Upper lobe of left lung (tissue), 6 donors: ENCODE results near the gene SH3GL3. TPM values are rescaled to one million over a fixed set of nuclear protein-coding genes. Genes with fewer than 3 reads are reported as not detected.

Experiments
- ATAC-seq, 2 donors: fragments of 200-7000 bp; cut with Tn5 transposase; one replicate each; pipeline ENCODE4 v1.9.1; 2022; ENCODE audit warnings: mild to moderate bottlenecking in 2 of 2, moderate library complexity in 2 of 2; ENCODE audit not compliant: low FRiP score in 2 of 2
- DNase-seq, 2 donors: peaks; one replicate each; pipeline ENCODE4 v3.0.0-alpha.2; 2019 to 2020
- H3K27ac ChIP-seq, 4 donors: fragments of 200-600 bp; sonication (generic); one replicate each; pipeline ENCODE4 v1.5.1; 2016 to 2019
- H3K27me3 ChIP-seq, 4 donors: fragments of 200-600 bp; sonication (generic); one replicate each; pipeline ENCODE4 v1.5.1; 2017 to 2019
- H3K36me3 ChIP-seq, 4 donors: fragments of 200-600 bp; sonication (generic); one replicate each; pipeline ENCODE4 v1.5.1; 2016 to 2019
- H3K4me1 ChIP-seq, 4 donors: fragments of 200-600 bp; sonication (generic); one replicate each; pipeline ENCODE4 v1.5.1; 2018 to 2019
- H3K4me3 ChIP-seq, 4 donors: fragments of 200-600 bp; sonication (generic); one replicate each; pipeline ENCODE4 v1.5.1; 2017 to 2019; ENCODE audit warnings: mild to moderate bottlenecking in 2 of 4, moderate library complexity in 1 of 4
- H3K9me3 ChIP-seq, 4 donors: fragments of 200-600 bp; sonication (generic); one replicate each; pipeline ENCODE4 v1.5.1; 2018 to 2019
- CTCF ChIP-seq, 6 experiments: fragments of 450-650 bp in 4 of 6; fragments of 200-600 bp in 2 of 6; sonication (generic) in 2 of 6; IDR thresholded peaks; one replicate each; pipeline ENCODE4 v1.5.1; 2016 to 2019; ENCODE audit warnings: antibody characterized with exemption in 6 of 6
- EP300 ChIP-seq, 4 donors: sonication (generic); formaldehyde crosslinking; IDR thresholded peaks; one replicate each; pipeline ENCODE4 v1.5.1; 2017; ENCODE audit warnings: antibody characterized with exemption in 4 of 4, control low read depth in 2 of 4
- POLR2A ChIP-seq, 4 donors: fragments of 450-650 bp; IDR thresholded peaks; one replicate each; pipeline ENCODE4 v1.5.1; 2016 to 2017; ENCODE audit warnings: antibody characterized with exemption in 4 of 4, mild to moderate bottlenecking in 2 of 4
- POLR2AphosphoS5 ChIP-seq, 2 donors: sonication (generic); formaldehyde crosslinking; IDR thresholded peaks; one replicate each; pipeline ENCODE4 v1.5.1; 2017; ENCODE audit warnings: antibody characterized with exemption in 2 of 2
- WGBS, 2 donors: methylation state at CpG; one replicate each; pipeline ENCODE4 v1.1.5; 2017 to 2018; 5-methylcytosine and 5-hydroxymethylcytosine counted together
- total RNA-seq, 6 donors: library from RNA; depleted of rRNA in 4 of 6; stranded (reverse); fragments of >200 nt in 4 of 6; gene quantifications; one replicate each; pipeline versions ENCODE4 v1.1.0 to v1.2.1, GENCODE V29; 2016 to 2021
- donor health status: DM: no; HTN: no; CAD: no; lungs with moderate emphysema.
- donor health status: DM: no; HTN: yes; CAD: no; lungs with severe emphysema.

Gene SH3GL3
- total RNA-seq, 6 donors from 2014 or later, result 1.8 to 5.5 (median 2.2) TPM; not detected in 1

GRCh38 chr15:83545804-83546511 lies 98.8 kb downstream of the SH3GL3 start:
- WGBS, 2 donors, result 92 to 100% methylated on average over 1 of the region's 1 CpG
- no peak for DNase-seq
- no peak for ATAC-seq

GRCh38 chr15:83546512-83546888 lies 99.4 kb downstream of the SH3GL3 start:
- Histone ChIP-seq H3K9me3 (no peaks in the 10 kb centered on the region), H3K4me3 (no peak overlapping the region), H3K36me3 (no peaks in the 10 kb centered on the region), H3K4me1 (no peaks in the 10 kb centered on the region), H3K27ac (no peak overlapping the region), H3K27me3 (no peaks in the 10 kb centered on the region)
- DNase-seq, result no peak
- TF ChIP-seq CTCF (IDR thresholded peaks at IDR 0.05), result no peak
- TF ChIP-seq POLR2A (IDR thresholded peaks at IDR 0.05), result no peak
- no peak for TF ChIP-seq EP300 (IDR thresholded peaks at IDR 0.05)
- no peak for TF ChIP-seq POLR2AphosphoS5 (IDR thresholded peaks at IDR 0.05)
- ATAC-seq, result no peak

More at GRCh38 chr15:83545804-83546511, 98.8 kb downstream of the SH3GL3 start:
- Histone ChIP-seq H3K36me3 (no peaks in the 10 kb centered on the region), H3K9me3 (no peaks in the 10 kb centered on the region), H3K4me1 (no peaks in the 10 kb centered on the region), H3K27ac (no peak overlapping the region), H3K4me3 (no peak overlapping the region), H3K27me3 (no peaks in the 10 kb centered on the region)
- TF ChIP-seq CTCF (IDR thresholded peaks at IDR 0.05) (no peak), POLR2AphosphoS5 (IDR thresholded peaks at IDR 0.05) (no peak), EP300 (IDR thresholded peaks at IDR 0.05) (no peak)

GRCh38 chr15:83547168-83547567 lies 100.0 kb downstream of the SH3GL3 start:
- Histone ChIP-seq H3K9me3 (no peaks in the 10 kb centered on the region), H3K27me3 (no peaks in the 10 kb centered on the region), H3K27ac (no peak overlapping the region), H3K36me3 (no peaks in the 10 kb centered on the region), H3K4me1 (no peaks in the 10 kb centered on the region), H3K4me3 (no peak overlapping the region)
- 77 to 91% methylated on average over 4 of the region's 4 CpGs for WGBS, 2 donors
- ATAC-seq (no peak), DNase-seq (no peak)
- TF ChIP-seq EP300 (IDR thresholded peaks at IDR 0.05) (no peak), CTCF (IDR thresholded peaks at IDR 0.05) (no peak), POLR2AphosphoS5 (IDR thresholded peaks at IDR 0.05) (no peak), POLR2A (IDR thresholded peaks at IDR 0.05) (no peak)

GRCh38 chr15:83549623-83550022 lies 102.5 kb downstream of the SH3GL3 start:
- Histone ChIP-seq H3K27ac (no peak overlapping the region), H3K36me3 (no peaks in the 10 kb centered on the region), H3K4me1 (no peaks in the 10 kb centered on the region), H3K4me3 (no peak overlapping the region), H3K27me3 (no peaks in the 10 kb centered on the region), H3K9me3 (no peaks in the 10 kb centered on the region)
- TF ChIP-seq EP300 (IDR thresholded peaks at IDR 0.05), result no peak
- no peak for TF ChIP-seq POLR2A (IDR thresholded peaks at IDR 0.05)
- TF ChIP-seq CTCF (IDR thresholded peaks at IDR 0.05), result no peak
- TF ChIP-seq POLR2AphosphoS5 (IDR thresholded peaks at IDR 0.05), result no peak
- no peak for ATAC-seq
- WGBS, 2 donors, result 41 to 56% methylated on average over 1 of the region's 1 CpG
- no peak for DNase-seq

GRCh38 chr15:83554558-83554957 lies 107.4 kb downstream of the SH3GL3 start:
- Histone ChIP-seq H3K36me3 (no peaks in the 10 kb centered on the region), H3K9me3 (no peaks in the 10 kb centered on the region), H3K4me1 (no peaks in the 10 kb centered on the region), H3K4me3 (no peak overlapping the region), H3K27me3 (no peaks in the 10 kb centered on the region), H3K27ac (no peak overlapping the region)
- ATAC-seq (no peak), DNase-seq (no peak)
- 87 to 92% methylated on average over 5 of the region's 5 CpGs for WGBS, 2 donors
- TF ChIP-seq CTCF (IDR thresholded peaks at IDR 0.05), result no peak
- no peak for TF ChIP-seq POLR2A (IDR thresholded peaks at IDR 0.05)
- TF ChIP-seq POLR2AphosphoS5 (IDR thresholded peaks at IDR 0.05), result no peak
- TF ChIP-seq EP300 (IDR thresholded peaks at IDR 0.05), result no peak
